Stimulated activated CD8-positive, alpha-beta memory T cell treated with anti-CD3 and anti-CD28 coated beads, Interleukin-4, amount 100 ng/mL, for 48 hours (primary cell): ENCODE data around the gene LIPK.
"Not testable (repeated sequence)": the region's sequence is repeated elsewhere in the genome, so short reads cannot be mapped to it uniquely, and the experiment has no call there.

Source experiments
- DNase-seq: peaks from one replicate; pipeline ENCODE4 v3.0.0-alpha.2; 2020

The LIPK gene

DNA sequence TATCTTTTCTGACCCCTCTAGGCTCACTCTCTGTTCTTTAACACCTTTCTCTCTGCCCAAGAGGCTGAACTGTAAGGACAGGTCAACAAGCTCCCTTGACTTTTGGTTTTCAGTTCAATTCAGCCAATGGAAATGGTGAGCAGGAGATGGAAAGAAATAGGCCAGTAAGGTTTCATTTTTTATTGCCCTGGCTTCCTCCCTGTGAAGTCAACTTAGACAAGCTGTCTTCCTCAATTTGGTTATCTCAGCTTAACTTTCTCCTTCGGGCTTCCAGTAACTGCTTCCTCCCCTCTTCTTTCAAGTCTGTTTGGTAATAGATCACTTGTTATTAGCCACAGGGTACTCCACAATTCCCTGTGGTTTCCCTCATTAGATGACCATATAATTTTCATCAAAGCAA is 19.7 kb downstream of the LIPK start:
- DNase-seq: no peak

DNA sequence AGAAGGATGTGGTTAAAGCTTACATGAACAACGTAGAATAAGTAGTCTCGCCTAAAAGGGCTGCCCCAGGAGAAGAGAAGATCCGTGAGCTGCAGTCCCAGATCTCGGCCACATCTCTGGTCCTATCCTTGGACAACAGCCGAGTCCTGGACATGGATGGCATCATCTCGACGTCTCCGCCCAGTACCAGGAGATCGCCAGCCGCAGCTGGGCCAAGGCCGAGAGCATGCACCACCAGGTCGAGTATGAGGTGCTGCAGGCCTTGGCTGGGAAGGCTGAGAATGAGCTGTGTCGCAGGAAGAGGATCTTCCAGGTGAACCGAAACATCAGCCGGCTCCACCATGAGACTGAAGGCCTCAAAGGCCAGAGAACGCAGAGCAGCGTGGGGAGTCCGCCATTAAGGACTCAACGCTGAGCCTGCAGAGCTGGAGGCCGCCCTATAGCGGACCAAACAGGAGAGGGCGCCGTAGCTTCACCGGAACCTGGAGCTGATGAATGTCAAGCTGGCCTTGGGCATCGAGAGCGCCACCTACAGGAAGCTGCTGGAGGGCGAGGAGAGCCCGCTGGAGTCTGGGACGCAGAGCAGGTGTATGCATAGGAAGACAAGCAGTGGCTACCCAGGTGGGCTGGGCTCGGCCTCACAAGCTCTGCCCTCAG is 22.2 kb downstream of the LIPK start:
- DNase-seq: peak; percentile 85

DNA sequence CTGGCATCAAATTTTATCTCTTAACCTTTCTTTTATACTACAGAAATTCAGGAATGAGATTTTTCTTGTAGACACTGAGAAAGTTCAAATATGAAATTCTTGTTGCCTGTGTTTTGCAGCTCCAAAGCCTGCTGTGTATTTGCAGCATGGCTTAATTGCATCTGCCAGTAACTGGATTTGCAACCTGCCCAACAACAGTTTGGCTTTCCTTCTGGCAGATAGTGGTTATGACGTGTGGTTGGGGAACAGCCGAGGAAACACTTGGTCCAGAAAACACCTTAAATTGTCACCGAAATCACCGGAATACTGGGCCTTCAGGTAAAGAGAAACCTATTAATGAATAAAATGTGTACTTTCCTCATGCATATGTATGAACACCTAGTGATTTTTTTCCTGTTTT is 24.8 kb downstream of the LIPK start:
- no peak for DNase-seq

DNA sequence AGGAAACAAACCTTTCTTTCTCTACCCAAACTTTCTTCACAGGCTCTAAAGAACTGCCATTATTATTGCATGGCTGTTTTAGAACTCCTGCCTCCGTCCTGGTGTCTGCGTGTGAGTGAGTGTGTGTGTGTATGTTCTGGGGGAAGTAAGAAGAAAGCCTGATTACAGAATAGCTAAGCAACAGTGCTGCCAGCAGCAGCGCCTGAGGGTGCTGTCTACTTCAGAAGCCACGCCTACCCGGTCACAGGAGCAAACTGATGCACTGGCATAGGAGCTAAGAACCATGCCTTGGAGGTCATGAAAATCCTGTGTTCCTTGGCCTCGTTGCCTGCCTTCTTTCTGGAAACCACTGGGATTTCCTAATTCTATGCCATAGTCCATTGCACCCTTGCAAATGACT is 25.2 kb downstream of the LIPK start:
- DNase-seq: no peak

GRCh38 chr10:88733215-88733614 is 27.2 kb downstream of the LIPK start:
- DNase-seq: no peak

- no peak for DNase-seq
Observed at GRCh38 chr10:88735661-88736060, 29.6 kb downstream of the LIPK start.

- not testable (repeated sequence) for DNase-seq
Observed at GRCh38 chr10:88741921-88742320, 35.9 kb downstream of the LIPK start.

GRCh38 chr10:88742448-88742847 is 36.4 kb downstream of the LIPK start:
- DNase-seq: no peak

DNA sequence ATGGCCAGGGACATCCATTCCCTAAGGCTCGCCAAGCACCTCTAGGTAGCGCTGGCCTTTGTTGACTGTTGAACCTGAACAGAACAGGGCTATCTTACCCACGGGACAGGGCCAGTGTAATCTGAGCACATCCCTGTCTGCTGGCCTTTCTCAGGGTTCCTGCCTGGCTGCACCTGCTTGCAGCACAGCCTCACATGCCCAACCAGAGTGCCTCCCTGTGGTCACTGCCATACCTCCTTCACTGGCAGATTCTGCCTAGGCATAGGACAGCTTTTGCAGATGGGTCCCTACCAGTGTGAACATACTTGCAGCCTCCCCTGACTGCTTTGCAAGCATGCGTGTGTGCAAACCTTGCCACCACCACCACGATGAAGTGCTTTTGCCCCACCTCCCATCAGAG is 38.0 kb downstream of the LIPK start:
- no peak for DNase-seq

DNA sequence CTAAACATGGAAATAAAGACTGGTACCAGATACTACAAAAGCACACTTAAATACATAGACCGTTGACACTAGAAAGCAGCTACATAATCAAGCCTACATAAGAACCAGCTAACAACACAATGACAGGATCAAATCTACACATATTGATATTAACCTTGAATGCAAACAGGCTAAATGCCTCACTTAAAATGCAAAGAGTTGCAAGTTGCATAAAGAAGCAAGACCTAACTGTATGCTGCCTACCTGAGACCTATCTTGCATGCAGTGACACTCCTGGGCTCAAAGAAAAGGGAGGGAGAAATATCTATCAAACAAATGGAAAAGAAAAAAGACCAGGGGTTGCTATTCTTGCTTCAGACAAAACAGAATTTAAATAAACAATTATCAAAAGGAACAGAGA is 39.6 kb downstream of the LIPK start:
- no peak for DNase-seq

DNA sequence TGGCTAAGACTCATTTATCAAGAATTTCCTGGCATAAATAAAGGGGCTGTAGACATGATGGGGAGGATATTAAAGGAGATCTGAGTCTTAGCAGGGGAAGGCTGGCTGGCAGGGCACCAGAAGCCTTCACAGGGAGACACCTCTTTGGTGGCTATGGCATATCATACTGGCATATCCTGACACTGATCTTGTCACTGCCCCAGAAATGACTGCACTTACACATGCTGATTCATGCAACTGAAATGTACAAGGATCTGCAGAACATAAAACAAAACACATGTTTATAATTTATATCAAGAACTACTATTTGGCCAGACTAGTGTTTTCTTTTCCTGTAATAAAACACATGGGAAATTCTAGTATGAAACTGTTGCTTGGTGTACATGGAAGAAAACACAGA is 48.2 kb downstream of the LIPK start:
- no peak for DNase-seq

GRCh38 chr10:88755753-88756152 is 49.7 kb downstream of the LIPK start:
- no peak for DNase-seq

GRCh38 chr10:88756660-88757059 is 50.6 kb downstream of the LIPK start:
- DNase-seq: no peak

DNA sequence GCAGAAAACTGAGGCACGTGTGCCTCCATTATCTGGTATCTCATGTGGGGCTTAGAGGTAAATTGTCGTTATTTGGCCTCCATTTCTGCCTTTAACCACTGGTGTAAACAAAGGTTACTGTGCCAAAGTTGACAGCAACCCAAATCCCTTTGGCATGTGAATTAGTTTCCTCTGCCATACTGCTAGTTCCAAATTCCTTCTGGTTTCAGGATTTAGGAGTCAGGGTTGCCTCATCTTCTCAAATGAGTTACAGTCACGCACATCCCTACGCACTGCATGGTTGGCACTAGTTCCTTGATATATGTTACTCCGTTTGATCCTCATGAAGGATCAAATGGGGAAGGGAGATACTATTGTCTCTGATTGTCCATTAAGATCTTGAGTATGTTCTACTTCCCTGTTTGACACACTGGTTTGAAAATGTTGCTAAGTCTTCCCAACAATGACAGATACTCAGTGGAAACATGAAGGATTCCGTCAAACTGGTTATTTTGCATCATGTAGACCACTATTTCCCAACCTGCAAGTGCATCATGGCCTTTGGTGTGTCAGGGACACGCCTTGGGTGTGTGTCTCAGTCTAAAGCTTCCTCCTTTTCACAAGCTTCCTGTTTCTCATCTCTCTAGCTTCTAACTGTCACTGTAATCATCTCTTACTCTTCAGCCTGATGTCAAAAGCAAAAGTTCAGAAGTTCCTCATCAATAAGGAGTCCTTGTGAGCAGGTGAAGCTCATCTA is 53.5 kb downstream of the LIPK start, which contains the start of gene LIPN:
Gene LIPN, plus strand, starts transcription at position 655 of the 736 bp plus-strand sequence. CDS start 1,386 bp downstream, outside the sequence.
- DNase-seq: no peak

- DNase-seq: no peak
Observed at GRCh38 chr10:88762906-88763305, 56.9 kb downstream of the LIPK start.

GRCh38 chr10:88763441-88763840 is 57.4 kb downstream of the LIPK start:
- DNase-seq: no peak

GRCh38 chr10:88764110-88764509 is 58.1 kb downstream of the LIPK start:
- DNase-seq: no peak

DNA sequence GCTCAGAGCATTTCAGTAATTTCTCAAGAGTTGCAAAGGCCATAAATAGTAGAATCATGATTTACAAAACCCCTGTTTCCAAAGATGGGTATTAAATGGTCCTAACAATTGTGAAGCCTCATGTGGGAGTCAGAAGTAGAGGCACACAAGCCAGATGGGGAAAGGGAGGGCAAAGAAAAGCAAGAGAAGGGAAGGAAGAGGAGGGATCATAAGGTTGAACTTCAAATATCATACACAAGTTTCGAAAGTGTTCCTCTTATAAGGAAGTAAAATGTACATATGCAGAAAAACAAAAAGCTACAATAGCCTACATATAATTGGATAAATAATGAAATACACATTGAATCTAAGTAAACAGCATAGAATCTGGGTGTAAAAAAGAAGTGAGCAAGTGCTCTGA is 59.8 kb downstream of the LIPK start:
- DNase-seq: no peak

GRCh38 chr10:88769384-88769783 is 63.3 kb downstream of the LIPK start:
- no peak for DNase-seq

GRCh38 chr10:88781206-88781605 is 75.2 kb downstream of the LIPK start:
- DNase-seq: no peak

GRCh38 chr10:88782222-88782621 is 76.2 kb downstream of the LIPK start:
- no peak for DNase-seq

GRCh38 chr10:88783724-88784123 is 77.7 kb downstream of the LIPK start:
- no peak for DNase-seq

- no peak for DNase-seq
Observed at GRCh38 chr10:88786032-88786770, 80.2 kb downstream of the LIPK start.

DNA sequence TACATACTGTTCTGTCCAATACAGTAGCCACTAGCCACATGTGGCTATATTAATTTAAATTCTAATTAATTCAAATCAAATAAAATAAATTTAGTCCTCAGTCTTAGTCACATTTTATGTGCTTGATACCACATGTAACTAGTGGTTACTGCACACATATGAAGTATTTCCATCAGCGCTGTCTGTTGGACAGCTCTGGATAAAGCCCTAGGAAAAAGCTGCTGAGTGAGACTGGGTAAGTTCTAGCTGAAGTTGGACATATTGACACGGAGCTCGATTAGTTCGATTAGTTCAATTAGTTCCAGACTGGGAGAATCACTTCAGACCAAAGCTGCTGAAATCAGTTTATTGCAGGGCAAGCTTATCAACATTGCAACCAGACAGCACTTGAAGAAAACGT is 81.4 kb downstream of the LIPK start:
- no peak for DNase-seq
